Fibroblast of villous mesenchyme (primary cell): Measurements from ENCODE around the gene NPPC. TPM values are rescaled to one million over a fixed set of nuclear protein-coding genes. Genes with fewer than 3 reads are reported as not detected.
"Not testable (repeated sequence)": the region's sequence is repeated elsewhere in the genome, so short reads cannot be mapped to it uniquely, and the experiment has no call there.

ENCODE experiments used
- DNase-seq: peaks from one replicate; pipeline ENCODE4 v3.0.0-alpha.2; 2010; ENCODE audit warnings: low read depth
- H3K4me3 ChIP-seq: 2 replicates; pipeline ENCODE4 v1.5.1; 2011; ENCODE audit warnings: low read depth, mild to moderate bottlenecking, low read length
- total RNA-seq: library from RNA; depleted of rRNA; stranded (reverse); fragments of >200 nt; gene quantifications from 2 replicates; pipeline ENCODE4 v1.2.3, GENCODE V29; 2012
- TF ChIP-seq, protein P1 (sequence below): IDR thresholded peaks from 2 replicates; pipeline ENCODE4 v1.5.1; 2012; ENCODE audit warnings: low read depth, mild to moderate bottlenecking, low read length; ENCODE audit not compliant: insufficient read depth

NPPC gene
- total RNA-seq, 1 donor = not detected

DNA sequence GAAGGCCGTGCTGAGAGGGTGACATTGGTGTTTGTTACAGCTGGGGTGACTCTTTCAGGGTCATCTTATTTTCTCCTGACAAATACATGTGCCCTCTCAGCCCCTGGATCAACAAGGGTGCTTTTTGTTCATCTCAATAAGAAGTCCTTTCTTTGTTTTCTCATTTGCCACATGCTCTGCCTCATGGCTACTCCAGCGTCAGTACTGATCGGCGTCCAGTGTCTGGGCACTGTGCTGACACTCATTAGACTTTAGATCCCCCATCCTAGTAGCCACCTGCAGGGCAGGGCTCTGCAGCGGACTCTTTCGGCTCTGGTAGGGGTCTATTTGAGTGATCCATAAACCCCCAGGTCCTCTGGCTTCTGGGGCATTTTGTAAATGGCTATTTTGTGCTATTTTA, 38.4 kb downstream of the NPPC start:
- no peak for DNase-seq
- TF ChIP-seq, protein P1, sequence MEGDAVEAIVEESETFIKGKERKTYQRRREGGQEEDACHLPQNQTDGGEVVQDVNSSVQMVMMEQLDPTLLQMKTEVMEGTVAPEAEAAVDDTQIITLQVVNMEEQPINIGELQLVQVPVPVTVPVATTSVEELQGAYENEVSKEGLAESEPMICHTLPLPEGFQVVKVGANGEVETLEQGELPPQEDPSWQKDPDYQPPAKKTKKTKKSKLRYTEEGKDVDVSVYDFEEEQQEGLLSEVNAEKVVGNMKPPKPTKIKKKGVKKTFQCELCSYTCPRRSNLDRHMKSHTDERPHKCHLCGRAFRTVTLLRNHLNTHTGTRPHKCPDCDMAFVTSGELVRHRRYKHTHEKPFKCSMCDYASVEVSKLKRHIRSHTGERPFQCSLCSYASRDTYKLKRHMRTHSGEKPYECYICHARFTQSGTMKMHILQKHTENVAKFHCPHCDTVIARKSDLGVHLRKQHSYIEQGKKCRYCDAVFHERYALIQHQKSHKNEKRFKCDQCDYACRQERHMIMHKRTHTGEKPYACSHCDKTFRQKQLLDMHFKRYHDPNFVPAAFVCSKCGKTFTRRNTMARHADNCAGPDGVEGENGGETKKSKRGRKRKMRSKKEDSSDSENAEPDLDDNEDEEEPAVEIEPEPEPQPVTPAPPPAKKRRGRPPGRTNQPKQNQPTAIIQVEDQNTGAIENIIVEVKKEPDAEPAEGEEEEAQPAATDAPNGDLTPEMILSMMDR = no peak
- no peak overlapping the region for H3K4me3 ChIP-seq

DNA sequence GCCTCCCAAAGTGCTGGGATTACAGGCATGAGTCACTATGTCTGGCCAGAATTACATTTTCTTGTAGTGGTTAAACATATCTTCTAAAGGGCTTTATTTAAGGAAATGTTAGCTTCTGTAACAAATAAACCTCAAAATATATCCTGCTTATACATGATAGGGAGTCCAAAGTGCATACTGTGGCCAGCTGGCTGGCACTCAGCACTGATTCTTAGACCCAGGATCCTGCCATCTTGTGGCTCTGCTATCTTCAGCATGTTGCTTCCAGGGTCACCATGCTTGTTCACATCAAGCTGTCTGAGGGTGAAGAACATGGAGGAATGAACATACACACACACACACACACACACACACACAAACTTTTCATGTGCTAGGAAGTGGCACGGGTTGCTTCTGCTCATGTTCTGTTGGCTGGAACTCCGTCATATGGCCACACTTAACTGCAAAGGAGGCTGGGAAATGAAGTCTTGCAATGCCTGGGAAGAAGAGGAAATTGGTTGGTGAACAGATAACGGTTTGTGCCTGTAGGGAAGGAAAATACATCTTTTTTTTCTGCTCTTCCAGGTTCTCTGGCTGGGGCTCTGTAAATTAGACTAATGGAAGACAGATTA, 40.0 kb downstream of the NPPC start:
- no peak overlapping the region for H3K4me3 ChIP-seq
- DNase-seq = no peak
- TF ChIP-seq, protein P1 = no peak

DNA sequence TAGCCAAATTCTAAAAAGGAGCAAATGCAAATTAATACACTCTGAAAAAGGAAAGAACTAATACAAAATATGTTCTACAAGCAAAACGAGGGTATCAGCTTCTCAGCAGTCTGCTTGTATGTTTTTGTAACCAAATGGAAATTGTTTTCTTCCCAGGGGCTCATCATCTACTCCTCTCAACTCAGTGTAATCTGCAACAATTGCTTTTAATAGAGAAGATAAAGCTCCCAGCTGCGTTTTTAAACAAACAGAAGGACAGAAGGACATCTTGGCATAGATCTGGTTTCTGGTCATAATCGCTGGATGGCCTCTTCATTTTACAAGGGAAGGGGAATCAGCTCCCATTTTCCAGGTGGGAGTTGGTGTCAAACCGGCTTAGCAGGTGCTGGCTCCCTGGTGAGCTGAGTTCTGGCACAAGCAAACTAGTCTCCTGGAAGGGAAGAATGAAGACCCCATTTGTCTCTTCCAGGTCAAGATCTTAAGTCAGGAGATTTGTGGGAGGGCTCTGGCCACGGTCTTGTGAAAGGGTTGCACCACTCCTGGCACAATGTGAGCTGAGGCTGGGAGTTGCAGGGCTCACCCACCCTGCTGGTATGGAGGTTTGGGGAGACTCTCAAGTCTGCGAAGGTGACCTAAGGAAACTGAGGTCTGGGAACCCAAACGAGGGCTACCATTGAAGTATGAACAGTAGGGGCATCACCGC, 41.6 kb downstream of the NPPC start:
- DNase-seq = no peak
- H3K4me3 ChIP-seq = no peak overlapping the region
- TF ChIP-seq, protein P1 = no peak

DNA sequence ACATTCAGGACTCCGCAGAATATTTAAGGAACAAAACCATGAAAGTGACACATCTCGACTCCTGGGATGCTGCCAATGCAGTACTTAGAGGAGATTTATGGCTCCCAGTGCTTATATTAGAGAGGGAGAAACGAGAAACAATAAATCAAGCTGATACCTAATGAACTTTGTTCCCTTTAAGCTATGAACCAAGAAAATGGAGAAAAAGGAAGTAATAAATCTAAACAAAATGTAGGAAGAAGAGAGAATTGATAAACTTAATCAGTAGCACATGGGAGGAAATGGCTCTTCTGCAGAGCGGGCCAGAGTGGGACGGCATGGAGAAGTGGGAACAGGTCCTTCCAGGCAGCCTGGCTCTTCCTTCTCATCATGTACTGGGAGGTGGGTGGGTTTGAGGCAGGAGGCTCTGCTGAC, 42.7 kb downstream of the NPPC start:
- TF ChIP-seq, protein P1 = no peak
- no peak overlapping the region for H3K4me3 ChIP-seq
- peak; percentile 52 for DNase-seq

DNA sequence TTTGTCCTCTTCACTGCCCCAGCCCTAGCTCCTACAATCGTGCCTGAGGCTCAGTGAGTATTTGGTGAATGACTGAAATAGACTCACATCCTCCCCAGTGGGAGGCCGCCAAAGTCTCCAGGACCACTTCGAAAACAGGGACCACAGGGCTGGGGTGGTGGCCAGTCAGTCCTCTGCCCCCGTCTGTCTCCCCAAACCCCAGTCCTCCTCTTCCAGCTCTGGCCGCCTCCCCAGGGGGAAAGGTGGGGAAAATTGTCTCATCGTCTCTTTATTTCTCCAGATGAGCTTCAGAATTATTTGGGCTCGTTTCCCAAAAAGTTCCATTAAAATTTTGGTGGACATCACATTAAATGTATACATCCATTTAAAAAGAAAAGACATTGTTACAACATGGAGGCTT, 43.5 kb downstream of the NPPC start:
- no peak overlapping the region for H3K4me3 ChIP-seq
- TF ChIP-seq, protein P1 = no peak
- DNase-seq = no peak

DNA sequence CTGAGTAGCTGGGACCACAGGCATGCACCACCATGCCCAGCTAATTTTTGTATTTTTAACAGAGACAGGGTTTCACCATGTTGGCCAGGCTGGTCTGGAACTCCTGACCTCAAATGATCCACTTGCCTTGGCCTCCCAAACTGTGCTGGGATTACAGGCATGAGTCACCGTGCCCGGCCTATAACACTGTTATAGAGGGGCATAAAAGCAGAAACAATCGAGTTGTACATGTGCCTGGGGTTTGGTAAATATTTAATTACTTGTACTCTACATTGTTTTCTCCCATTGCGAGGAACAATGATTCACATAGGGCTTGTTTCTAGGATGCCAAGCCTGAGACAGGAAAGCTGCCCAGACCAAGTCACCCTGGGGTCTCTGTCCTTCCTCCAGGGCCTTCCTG, 45.8 kb downstream of the NPPC start:
- not testable (repeated sequence) for H3K4me3 ChIP-seq, DNase-seq

DNA sequence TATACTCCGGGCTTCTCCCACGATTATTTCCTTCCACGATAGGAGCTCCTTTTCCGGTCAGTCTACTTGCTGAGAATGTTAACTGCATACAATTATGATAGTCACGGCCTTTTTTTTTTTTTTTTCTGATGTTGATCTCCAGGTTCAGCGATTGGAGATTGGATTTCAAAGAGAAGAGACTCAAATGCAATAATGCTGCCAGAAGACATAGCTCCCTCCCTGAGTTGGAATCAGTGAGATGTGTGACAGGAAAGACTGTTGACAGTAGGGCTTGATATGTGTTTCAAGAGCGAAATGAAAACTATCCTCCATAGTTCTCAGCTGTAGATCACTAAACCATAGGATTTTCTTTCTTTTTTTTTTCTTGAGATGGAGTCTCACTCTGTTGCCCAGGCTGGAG, 47.0 kb downstream of the NPPC start:
- no peak for DNase-seq
- TF ChIP-seq, protein P1 = no peak
- H3K4me3 ChIP-seq = no peak overlapping the region
